PFSK-1 (cell line): ENCODE data around the gene KCNMA1.

Source experiments
- FOXP2 ChIP-seq: optimal IDR thresholded peaks from 2 replicates; pipeline ENCODE3; 2011; ENCODE audit warnings: borderline replicate concordance, control low read depth, inconsistent platforms; ENCODE audit not compliant: insufficient read depth; ENCODE audit errors: extremely low read length, extremely low read depth
- POLR2AphosphoS5 ChIP-seq: IDR thresholded peaks from 2 replicates; pipeline ENCODE4 v1.6.1; 2012; ENCODE audit warnings: low read depth, mild to moderate bottlenecking, control low read depth, low read length, moderate library complexity
- SIN3A ChIP-seq: IDR thresholded peaks from 2 replicates; pipeline ENCODE4 v1.6.1; 2012; ENCODE audit warnings: mild to moderate bottlenecking, low read length, moderate library complexity, borderline replicate concordance; ENCODE audit not compliant: insufficient read depth
- TAF1 ChIP-seq: IDR thresholded peaks from 2 replicates; pipeline ENCODE4 v1.6.1; 2012; ENCODE audit warnings: low read length, control low read depth, borderline replicate concordance; ENCODE audit not compliant: insufficient read depth
- TF ChIP-seq, protein P1 (sequence below), 2 experiments: IDR thresholded peaks; 2 replicates each; pipeline versions ENCODE4 v1.6.1 to v1.8.0; 2011 to 2012; ENCODE audit warnings: low read depth in 2 of 2, low read length in 2 of 2, control low read depth in 1 of 2, inconsistent platforms in 1 of 2, mild to moderate bottlenecking in 1 of 2, moderate library complexity in 1 of 2; ENCODE audit not compliant: insufficient read depth in 1 of 2

The KCNMA1 gene

DNA sequence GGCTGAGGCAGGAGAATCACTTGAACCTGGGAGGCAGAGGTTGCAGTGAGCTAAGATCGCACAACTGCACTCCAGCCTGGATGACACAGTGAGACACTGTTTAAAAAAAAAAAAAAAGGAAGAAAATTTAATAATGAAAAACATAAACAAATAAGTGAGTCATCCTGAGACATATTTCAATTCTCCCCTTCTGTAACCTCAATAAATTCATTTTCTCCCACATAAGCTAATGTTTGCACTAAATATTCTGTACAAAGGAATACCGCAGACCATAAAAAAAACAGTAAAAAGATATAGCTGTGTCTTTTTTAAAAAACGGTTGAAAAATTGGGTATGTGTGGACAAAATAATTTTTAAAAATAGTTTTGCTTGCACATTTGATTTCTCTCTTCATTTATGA, 654.0 kb downstream of the KCNMA1 start:
- TF ChIP-seq TAF1 (no peak), FOXP2 (no peak), SIN3A (no peak), POLR2AphosphoS5 (no peak)
- TF ChIP-seq, protein P1, sequence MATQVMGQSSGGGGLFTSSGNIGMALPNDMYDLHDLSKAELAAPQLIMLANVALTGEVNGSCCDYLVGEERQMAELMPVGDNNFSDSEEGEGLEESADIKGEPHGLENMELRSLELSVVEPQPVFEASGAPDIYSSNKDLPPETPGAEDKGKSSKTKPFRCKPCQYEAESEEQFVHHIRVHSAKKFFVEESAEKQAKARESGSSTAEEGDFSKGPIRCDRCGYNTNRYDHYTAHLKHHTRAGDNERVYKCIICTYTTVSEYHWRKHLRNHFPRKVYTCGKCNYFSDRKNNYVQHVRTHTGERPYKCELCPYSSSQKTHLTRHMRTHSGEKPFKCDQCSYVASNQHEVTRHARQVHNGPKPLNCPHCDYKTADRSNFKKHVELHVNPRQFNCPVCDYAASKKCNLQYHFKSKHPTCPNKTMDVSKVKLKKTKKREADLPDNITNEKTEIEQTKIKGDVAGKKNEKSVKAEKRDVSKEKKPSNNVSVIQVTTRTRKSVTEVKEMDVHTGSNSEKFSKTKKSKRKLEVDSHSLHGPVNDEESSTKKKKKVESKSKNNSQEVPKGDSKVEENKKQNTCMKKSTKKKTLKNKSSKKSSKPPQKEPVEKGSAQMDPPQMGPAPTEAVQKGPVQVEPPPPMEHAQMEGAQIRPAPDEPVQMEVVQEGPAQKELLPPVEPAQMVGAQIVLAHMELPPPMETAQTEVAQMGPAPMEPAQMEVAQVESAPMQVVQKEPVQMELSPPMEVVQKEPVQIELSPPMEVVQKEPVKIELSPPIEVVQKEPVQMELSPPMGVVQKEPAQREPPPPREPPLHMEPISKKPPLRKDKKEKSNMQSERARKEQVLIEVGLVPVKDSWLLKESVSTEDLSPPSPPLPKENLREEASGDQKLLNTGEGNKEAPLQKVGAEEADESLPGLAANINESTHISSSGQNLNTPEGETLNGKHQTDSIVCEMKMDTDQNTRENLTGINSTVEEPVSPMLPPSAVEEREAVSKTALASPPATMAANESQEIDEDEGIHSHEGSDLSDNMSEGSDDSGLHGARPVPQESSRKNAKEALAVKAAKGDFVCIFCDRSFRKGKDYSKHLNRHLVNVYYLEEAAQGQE (IDR thresholded peaks at IDR 0.05; ENCODE audit: insufficient read depth in 1 of 2, low read depth in 2 of 2, low read length in 2 of 2): no peak

DNA sequence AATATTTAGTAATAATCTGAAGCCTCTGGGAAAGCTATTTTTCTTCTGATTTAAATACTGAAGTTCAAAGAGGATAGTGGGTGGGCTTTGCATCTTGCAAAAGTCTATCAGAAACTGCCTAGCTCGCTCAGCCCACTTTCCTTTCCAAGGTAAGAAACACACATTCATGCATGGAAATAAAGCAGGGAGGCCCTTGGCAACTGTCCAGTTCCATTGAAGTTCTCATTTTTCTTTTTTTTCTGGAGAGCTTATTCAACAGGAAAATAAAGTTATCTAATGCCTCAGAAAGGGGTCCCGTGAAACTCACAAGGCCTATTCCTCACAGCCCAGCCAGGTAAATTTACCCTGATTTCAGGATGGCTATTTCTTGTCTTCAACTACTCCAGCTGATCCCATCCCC, 654.9 kb downstream of the KCNMA1 start:
- TF ChIP-seq SIN3A: no peak
- TF ChIP-seq, protein P1 (IDR thresholded peaks at IDR 0.05; ENCODE audit: insufficient read depth in 1 of 2, low read depth in 2 of 2, low read length in 2 of 2): no peak
- no peak for TF ChIP-seq TAF1
- no peak for TF ChIP-seq POLR2AphosphoS5
- no peak for TF ChIP-seq FOXP2

DNA sequence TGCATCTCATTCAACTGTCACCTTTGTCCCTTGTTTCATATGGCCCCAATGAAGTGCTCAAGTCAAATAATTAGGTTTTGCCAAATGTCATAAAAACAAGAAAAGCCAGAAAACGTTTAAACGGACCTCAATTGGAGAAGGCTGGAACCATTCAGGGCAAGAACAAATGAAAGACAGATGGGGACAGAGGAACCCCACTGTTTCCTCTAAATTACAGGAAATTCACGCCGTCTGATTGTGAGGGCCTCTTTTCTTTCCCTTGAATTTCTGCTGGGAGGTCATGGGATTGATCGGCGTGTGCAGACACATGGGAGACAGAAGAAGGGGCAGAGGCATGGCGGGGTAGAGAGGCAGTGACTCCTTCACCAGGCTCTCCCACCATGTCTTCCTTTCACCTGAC, 656.4 kb downstream of the KCNMA1 start:
- TF ChIP-seq POLR2AphosphoS5 (no peak), FOXP2 (no peak), TAF1 (no peak), SIN3A (no peak)
- TF ChIP-seq, protein P1 (IDR thresholded peaks at IDR 0.05; ENCODE audit: insufficient read depth in 1 of 2, low read depth in 2 of 2, low read length in 2 of 2): no peak

DNA sequence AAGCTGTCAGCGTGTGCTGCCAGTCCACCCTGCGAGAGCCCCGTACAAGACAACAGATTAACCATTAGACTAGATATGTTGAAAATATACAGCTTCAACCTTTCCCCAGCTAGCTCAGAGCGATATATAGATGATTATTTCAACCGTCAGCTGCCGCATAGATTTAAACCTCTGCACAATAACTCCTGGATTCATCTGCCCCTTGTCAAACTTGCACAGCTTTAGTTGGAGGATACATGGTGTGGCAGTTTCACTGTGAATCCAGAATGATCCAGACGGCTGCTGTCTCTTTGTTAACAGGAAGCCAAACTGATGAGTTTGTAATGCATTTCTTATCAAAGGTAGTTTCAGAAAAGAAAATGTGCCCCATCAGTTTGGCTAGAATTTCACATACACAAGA, 659.7 kb downstream of the KCNMA1 start:
- no peak for TF ChIP-seq POLR2AphosphoS5
- TF ChIP-seq TAF1: no peak
- no peak for TF ChIP-seq SIN3A
- no peak for TF ChIP-seq FOXP2
- TF ChIP-seq, protein P1 (IDR thresholded peaks at IDR 0.05; ENCODE audit: insufficient read depth in 1 of 2, low read depth in 2 of 2, low read length in 2 of 2): no peak

DNA sequence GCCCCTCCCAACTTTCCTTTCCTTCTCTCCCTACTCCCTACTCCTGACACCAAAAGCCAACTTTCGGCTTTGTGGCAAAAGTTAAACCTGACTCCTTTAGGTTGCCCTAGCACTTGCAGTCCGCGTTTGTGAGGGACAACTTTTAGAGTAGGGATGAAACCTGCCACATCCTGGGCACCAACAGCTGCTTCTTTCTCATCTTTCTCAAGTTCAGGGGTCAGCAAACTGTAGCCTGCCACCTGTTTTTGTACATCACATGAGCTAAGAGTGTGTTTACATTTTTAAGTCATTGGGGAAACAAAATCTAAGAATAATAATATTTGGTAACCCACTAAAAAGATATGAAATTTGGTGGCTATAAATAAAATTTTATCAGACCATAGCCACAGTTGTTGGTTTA, 660.6 kb downstream of the KCNMA1 start:
- TF ChIP-seq POLR2AphosphoS5 (no peak), FOXP2 (no peak), TAF1 (no peak)
